ENCODE measurements around the gene MYT1. TPM values are rescaled to one million over a fixed set of nuclear protein-coding genes. Genes with fewer than 3 reads are reported as not detected.

Gene MYT1
- total RNA-seq, 1 experiment from 2014 or later: 7.1 TPM

Other genes starting within 250 kb of the MYT1 start
- 54.2 TPM for gene UCKL1, start 208.0 kb upstream of the MYT1 start, total RNA-seq (2021; ENCODE audit: unreplicated experiment)
- 10.3 TPM for gene ZNF512B, start 194.5 kb upstream of the MYT1 start, total RNA-seq (2021; ENCODE audit: unreplicated experiment)
- gene SAMD10, start 184.8 kb upstream of the MYT1 start, total RNA-seq (2021; ENCODE audit: unreplicated experiment): 4.2 TPM
- 74.9 TPM for gene PRPF6, start 183.3 kb upstream of the MYT1 start, total RNA-seq (2021; ENCODE audit: unreplicated experiment)
- gene C20orf204, start 128.3 kb upstream of the MYT1 start, total RNA-seq (2021; ENCODE audit: unreplicated experiment): 2.5 TPM
- 3.3 TPM for gene SOX18, start 114.8 kb upstream of the MYT1 start, total RNA-seq (2021; ENCODE audit: unreplicated experiment)
- 29.7 TPM for gene TCEA2, start 101.3 kb upstream of the MYT1 start, total RNA-seq (2021; ENCODE audit: unreplicated experiment)
- gene RGS19, start 84.9 kb upstream of the MYT1 start, total RNA-seq (2021; ENCODE audit: unreplicated experiment): 21.4 TPM
- 1.6 TPM for gene OPRL1, start 84.4 kb upstream of the MYT1 start, total RNA-seq (2021; ENCODE audit: unreplicated experiment)
- not detected for gene LKAAEAR1, start 80.1 kb upstream of the MYT1 start, total RNA-seq (2021; ENCODE audit: unreplicated experiment)
- gene NPBWR2, start 56.9 kb upstream of the MYT1 start, total RNA-seq (2021; ENCODE audit: unreplicated experiment): not detected
- gene PCMTD2, start 91.3 kb downstream of the MYT1 start, total RNA-seq (2021; ENCODE audit: unreplicated experiment): 44.7 TPM

All from HCT116 (cell line).